Ishikawa (cell line): ENCODE measurements around the gene TSHZ3.

Experiments used
- CREB1 ChIP-seq: IDR thresholded peaks from 2 replicates; pipeline ENCODE4 v1.6.1; 2012; ENCODE audit warnings: low read depth
- FOXM1 ChIP-seq: IDR thresholded peaks from 2 replicates; pipeline ENCODE4 v1.6.1; 2012; ENCODE audit warnings: low read depth, borderline replicate concordance
- NFIC ChIP-seq: IDR thresholded peaks from 2 replicates; pipeline ENCODE4 v1.6.1; 2012
- REST ChIP-seq: IDR thresholded peaks from 2 replicates; pipeline ENCODE4 v1.6.1; 2012; ENCODE audit warnings: low read depth, mild to moderate bottlenecking
- TAF1 ChIP-seq: IDR thresholded peaks from 2 replicates; pipeline ENCODE4 v1.6.1; 2012; ENCODE audit warnings: low read depth, mild to moderate bottlenecking
- USF1 ChIP-seq: IDR thresholded peaks from 2 replicates; pipeline ENCODE4 v1.6.1; 2012
- ZBTB7A ChIP-seq: IDR thresholded peaks from 2 replicates; pipeline ENCODE4 v1.6.1; 2012; ENCODE audit warnings: low read depth
- TF ChIP-seq, protein P1 (sequence below): IDR thresholded peaks from 2 replicates; pipeline ENCODE4 v1.6.1; 2012

DNA sequence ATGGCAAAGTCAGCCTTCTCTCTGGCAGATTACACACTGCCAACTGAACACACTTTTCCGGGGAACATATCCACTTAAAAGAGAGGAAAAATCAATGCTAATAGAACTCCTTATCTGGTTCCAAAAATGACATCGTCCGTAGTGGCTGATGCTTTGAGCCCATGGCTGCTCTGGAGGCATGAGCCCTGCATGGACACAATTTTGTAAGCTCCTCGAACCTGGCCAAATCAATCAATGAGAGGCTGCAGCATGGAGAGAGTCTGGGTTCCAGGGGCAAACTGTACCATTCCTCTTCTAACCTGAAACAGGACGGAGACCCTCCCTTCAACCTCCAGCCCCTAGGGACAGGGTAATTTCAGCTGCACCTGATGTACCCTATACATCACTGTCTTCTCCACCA, 21.0 kb upstream of the TSHZ3 start:
- TF ChIP-seq REST (no peak), NFIC (no peak), FOXM1 (no peak), CREB1 (no peak), ZBTB7A (no peak), TAF1 (no peak), USF1 (no peak)
- TF ChIP-seq, protein P1, sequence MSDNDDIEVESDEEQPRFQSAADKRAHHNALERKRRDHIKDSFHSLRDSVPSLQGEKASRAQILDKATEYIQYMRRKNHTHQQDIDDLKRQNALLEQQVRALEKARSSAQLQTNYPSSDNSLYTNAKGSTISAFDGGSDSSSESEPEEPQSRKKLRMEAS, result no peak
